Astrocyte (in vitro differentiated cells and primary cell): ENCODE measurements around the gene CABP7.

Experiments used
- CTCF ChIP-seq: IDR thresholded peaks from 2 replicates; pipeline ENCODE4 v1.5.1; 2011; ENCODE audit warnings: low read depth, mild to moderate bottlenecking, inconsistent platforms, low read length, moderate library complexity; ENCODE audit not compliant: insufficient read depth
- EZH2 ChIP-seq: IDR thresholded peaks from 2 replicates; pipeline ENCODE4 v1.6.1; 2012; ENCODE audit warnings: mild to moderate bottlenecking, low read length, inconsistent platforms; ENCODE audit not compliant: insufficient read depth

- TF ChIP-seq CTCF, result no peak
- no peak for TF ChIP-seq EZH2
These were observed 29.3 kb upstream of the CABP7 start for GRCh38 chr22:29690476-29690875.
